ENCODE data around the gene CYP19A1. TPM values are rescaled to one million over a fixed set of nuclear protein-coding genes. Genes with fewer than 3 reads are reported as not detected.

Gene CYP19A1
- total RNA-seq, 1 experiment from 2014 or later = 0.94 TPM

GRCh38 chr15:51269496-51269895, 68.9 kb downstream of the CYP19A1 start:
- Histone ChIP-seq H3K36me3 (ENCODE audit: low read depth) (no peaks in the 10 kb centered on the region), H3K4me3 (no peak overlapping the region), H3K27me3 (ENCODE audit: insufficient read depth, low read depth) (peaks cover 21% of the 10 kb centered on the region; the same call in 1 of the 2 replicates), H3K79me2 (ENCODE audit: low read depth) (no peaks in the 10 kb centered on the region), H3K27ac (no peak overlapping the region), H2AFZ (no peak overlapping the region), H3K4me1 (replicated peaks; ENCODE audit: insufficient read depth) (no peaks in the 10 kb centered on the region), H3F3A (ENCODE audit: insufficient read depth, low read depth) (no peaks in the 10 kb centered on the region), H4K20me1 (ENCODE audit: insufficient read depth) (no peaks in the 10 kb centered on the region), H3K4me2 (no peak overlapping the region), H3K9me2 (ENCODE audit: insufficient read depth) (no peaks in the 10 kb centered on the region), H3K9me3 (ENCODE audit: insufficient read depth, low read depth) (no peaks in the 10 kb centered on the region)
- POLR2A ChIA-PET (ENCODE audit: unreplicated experiment) = no interaction called here
- TF ChIP-seq CTCF (conservative IDR thresholded peaks at IDR 0.05) (no peak), EZH2 (IDR thresholded peaks at IDR 0.05; ENCODE audit: low read depth) (no peak)
- intact Hi-C loops (cut with micrococcal nuclease; ENCODE audit: unreplicated experiment) = no loop called here
- DNase-seq = no peak
- BruUV-seq (replicated peaks) = no TSS peak
- CTCF ChIA-PET = no interaction called here

- Histone ChIP-seq H3K4me1 (replicated peaks; ENCODE audit: insufficient read depth) (no peaks in the 10 kb centered on the region), H3K9me2 (ENCODE audit: insufficient read depth) (no peaks in the 10 kb centered on the region), H3F3A (ENCODE audit: insufficient read depth, low read depth) (no peaks in the 10 kb centered on the region), H4K20me1 (ENCODE audit: insufficient read depth) (no peaks in the 10 kb centered on the region), H3K79me2 (ENCODE audit: low read depth) (no peaks in the 10 kb centered on the region), H3K27ac (no peak overlapping the region), H3K27me3 (ENCODE audit: insufficient read depth, low read depth) (peaks cover 18% of the 10 kb centered on the region; the same call in 1 of the 2 replicates), H3K4me2 (no peak overlapping the region), H3K36me3 (ENCODE audit: low read depth) (no peaks in the 10 kb centered on the region), H3K9me3 (ENCODE audit: insufficient read depth, low read depth) (no peaks in the 10 kb centered on the region), H2AFZ (no peak overlapping the region), H3K4me3 (no peak overlapping the region)
- DNase-seq = peak in 1 of 2 experiments; percentile 18
- ChIA-PET POLR2A (ENCODE audit: unreplicated experiment) (no interaction called here), CTCF (interaction anchor here (0.7 kb wide), 1 partner anchor 1009 kb away, joined by 12 read pairs; no protein-coding TSS in a partner anchor)
- TF ChIP-seq CTCF (conservative IDR thresholded peaks at IDR 0.05) (no peak), EZH2 (IDR thresholded peaks at IDR 0.05; ENCODE audit: low read depth) (no peak)
- BruUV-seq (replicated peaks) = no TSS peak
- intact Hi-C loops (cut with micrococcal nuclease; ENCODE audit: unreplicated experiment) = no loop called here
Observed at GRCh38 chr15:51267703-51268083, 70.7 kb downstream of the CYP19A1 start.

GRCh38 chr15:51267051-51267702, 71.2 kb downstream of the CYP19A1 start:
- no peak overlapping the region for H3K27ac ChIP-seq
- no peaks in the 10 kb centered on the region for H3K4me1 ChIP-seq (replicated peaks; ENCODE audit: insufficient read depth)
- H3K4me2 ChIP-seq = no peak overlapping the region
- TF ChIP-seq EZH2 (IDR thresholded peaks at IDR 0.05; ENCODE audit: low read depth) (no peak), CTCF (conservative IDR thresholded peaks at IDR 0.05) (no peak)
- BruUV-seq (replicated peaks) = no TSS peak
- no peak overlapping the region for H2AFZ ChIP-seq
- CTCF ChIA-PET = no interaction called here
- no peaks in the 10 kb centered on the region for H3K79me2 ChIP-seq (ENCODE audit: low read depth)
- H3K9me3 ChIP-seq (ENCODE audit: insufficient read depth, low read depth) = no peaks in the 10 kb centered on the region
- H3F3A ChIP-seq (ENCODE audit: insufficient read depth, low read depth) = no peaks in the 10 kb centered on the region
- H3K36me3 ChIP-seq (ENCODE audit: low read depth) = no peaks in the 10 kb centered on the region
- H3K4me3 ChIP-seq = no peak overlapping the region
- peaks cover 18% of the 10 kb centered on the region; the same call in 1 of the 2 replicates for H3K27me3 ChIP-seq (ENCODE audit: insufficient read depth, low read depth)
- no peak for DNase-seq
- intact Hi-C loops (cut with micrococcal nuclease; ENCODE audit: unreplicated experiment) = no loop called here
- no peaks in the 10 kb centered on the region for H3K9me2 ChIP-seq (ENCODE audit: insufficient read depth)
- POLR2A ChIA-PET (ENCODE audit: unreplicated experiment) = interaction anchor here (0.7 kb wide), 1 partner anchor 134 kb away, joined by 3 read pairs; no protein-coding TSS in a partner anchor
- H4K20me1 ChIP-seq (ENCODE audit: insufficient read depth) = no peaks in the 10 kb centered on the region

Measured in PC-9 (cell line).